HL-60/S4 (cell line): Measurements from ENCODE around the gene GRID2.

Source experiments
- in situ Hi-C: fragments of 300-500 bp; cut with MboI; formaldehyde crosslinking; loops from 2 replicates; pipeline ENCODE4 v1.14.3; 2022; ENCODE audit warnings: low sequenced_read_pairs

The GRID2 gene

DNA sequence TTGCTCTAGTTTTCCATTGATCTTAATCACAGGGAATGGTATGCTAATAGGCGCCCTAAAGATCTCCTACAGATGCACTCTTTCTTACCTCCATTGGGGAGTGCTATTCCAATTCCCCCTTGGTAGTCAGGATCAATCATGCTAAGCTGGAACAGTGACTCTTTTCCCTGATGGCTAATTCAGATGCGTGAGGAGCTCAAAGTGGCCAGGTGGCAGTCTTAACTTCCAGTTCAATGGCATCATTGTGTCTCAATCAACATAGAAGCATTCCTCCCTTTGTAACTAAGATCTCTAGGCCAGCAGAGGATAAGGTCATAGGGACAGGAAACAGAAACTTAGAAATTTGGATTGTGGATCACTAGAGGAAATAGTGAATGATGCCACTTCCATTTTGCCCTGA is 216.8 kb downstream of the GRID2 start:
- in situ Hi-C loops = no loop called here

DNA sequence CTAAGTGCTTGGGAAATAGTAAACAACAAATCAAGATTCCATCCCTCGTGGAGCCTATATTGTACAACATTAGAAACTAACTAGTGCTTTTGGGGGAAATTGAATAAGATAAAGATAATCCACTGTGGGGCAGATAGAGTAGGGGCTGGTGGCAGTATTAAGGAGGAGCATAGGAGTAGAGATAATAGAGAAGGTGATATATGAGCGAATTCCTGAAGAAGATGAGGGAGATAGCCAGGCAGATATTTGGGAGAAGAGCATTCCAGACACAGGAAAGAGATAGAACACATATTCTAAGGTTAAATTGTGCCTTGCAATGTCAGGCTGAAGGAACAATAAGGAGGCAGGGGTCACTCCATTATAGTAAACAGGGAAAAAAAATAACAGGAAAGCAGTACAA is 218.2 kb downstream of the GRID2 start:
- in situ Hi-C loops = no loop called here

DNA sequence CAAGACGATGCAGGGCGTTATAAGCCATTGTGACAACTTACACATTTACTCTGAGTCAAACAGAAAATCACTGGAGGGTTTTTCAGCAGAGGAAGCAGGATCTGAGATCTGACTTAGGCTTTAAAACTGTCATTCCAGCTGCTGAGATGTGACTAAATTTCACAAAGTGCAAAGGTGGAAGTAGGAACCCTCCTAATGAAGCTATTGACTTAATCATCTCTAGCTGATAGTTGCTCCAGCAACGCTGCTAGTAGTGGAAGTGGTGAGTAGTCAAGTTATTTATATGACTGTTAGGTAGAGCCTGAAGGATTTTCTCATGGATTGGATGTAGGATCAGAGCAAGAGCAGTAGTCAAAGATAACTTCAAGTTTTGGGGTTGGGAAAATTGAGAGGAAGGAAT is 218.6 kb downstream of the GRID2 start:
- in situ Hi-C loops = no loop called here

DNA sequence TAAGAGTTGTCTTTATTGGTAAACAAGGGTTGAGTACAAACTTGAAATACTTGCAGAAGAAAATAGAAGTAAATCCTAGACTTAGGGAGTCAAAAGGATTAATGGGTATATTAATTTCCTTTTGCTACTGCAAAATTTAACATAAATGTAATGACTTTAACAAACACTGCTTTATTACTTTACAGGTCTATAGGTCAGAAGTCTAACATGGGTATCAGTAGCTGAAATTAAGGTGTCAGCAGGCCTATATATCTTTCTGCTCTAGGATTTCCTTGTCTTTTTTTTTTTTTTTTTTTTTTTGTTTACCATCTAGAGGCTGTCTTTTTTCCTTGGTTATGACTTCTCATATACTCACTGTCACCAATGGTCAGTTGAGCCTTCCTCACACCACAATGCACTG is 220.4 kb downstream of the GRID2 start:
- in situ Hi-C loops = no loop called here

DNA sequence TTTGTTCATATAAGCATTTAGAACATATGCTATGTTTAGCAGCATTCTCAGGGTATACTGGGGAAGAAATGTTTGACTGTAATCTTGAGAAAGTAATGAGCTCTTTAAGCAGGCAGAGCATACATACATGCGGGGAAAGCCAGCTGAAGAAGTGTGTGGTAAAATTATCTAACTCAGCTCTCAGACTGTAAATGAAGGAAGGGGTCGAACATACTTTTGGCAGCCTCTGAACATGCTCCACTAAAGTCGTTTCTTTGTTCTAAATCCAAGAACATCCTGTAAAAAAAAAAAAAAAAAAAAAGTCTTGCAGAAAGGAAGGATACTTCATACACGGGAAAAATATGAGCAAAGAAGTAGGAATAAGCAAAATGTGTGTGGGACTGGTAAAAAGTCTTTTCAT is 224.8 kb downstream of the GRID2 start:
- in situ Hi-C loops = no loop called here

DNA sequence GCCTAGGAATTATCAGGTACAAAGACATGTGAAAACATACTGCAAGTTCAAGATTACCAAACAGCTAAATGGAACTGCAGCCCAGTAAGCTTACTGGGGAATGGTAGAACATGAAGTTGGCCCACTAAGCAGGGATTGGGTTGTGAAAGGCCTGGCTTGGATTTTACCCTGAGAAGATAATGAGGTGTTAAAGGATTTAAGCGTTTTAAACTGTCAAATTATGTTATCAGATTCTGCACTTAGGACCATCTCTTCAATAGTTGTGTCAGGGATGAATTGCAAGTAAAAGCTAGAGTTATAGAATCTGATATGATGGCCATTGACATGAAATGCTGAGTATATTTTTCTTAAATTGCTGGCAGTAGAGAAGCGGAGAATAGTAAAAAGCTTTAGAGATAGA is 225.7 kb downstream of the GRID2 start:
- in situ Hi-C loops = no loop called here

DNA sequence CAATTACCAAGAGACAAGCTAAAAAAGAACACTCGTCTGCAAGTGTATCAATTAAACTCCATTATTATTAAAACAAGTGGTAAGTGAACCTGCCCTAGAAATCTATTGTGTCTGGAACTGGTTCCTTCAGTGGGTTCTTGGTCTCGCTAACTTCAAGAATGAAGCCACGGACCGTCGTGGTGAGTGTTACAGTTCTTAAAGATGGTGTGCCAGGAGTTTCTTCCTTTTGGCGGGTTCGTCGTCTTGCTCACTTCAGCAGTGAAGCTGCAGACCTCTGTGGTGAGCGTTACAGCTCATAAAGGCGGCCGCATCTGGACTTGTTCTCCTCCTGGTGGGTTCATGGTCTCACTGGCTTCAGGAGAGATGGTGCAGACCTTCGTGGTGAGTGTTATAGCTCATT is 231.8 kb downstream of the GRID2 start:
- in situ Hi-C loops = no loop called here

DNA sequence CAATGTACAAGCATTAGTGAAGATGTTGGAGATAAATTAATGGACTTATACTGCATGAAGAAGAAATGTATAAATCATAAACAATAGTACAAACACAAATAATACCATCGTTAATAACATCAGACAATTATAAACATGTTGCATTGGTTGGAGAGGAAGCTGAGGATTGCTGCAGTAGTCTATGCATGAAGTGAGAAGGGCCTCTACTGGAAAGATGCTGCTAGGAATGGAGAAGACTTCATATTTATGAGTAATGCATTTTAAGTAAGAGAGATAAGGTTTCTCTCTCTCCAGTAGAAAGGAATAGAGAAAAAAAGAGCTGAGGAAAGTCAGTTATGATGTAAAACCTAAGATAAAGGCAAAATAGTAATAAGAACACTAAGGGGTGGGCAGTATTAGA is 247.8 kb downstream of the GRID2 start:
- in situ Hi-C loops = no loop called here

DNA sequence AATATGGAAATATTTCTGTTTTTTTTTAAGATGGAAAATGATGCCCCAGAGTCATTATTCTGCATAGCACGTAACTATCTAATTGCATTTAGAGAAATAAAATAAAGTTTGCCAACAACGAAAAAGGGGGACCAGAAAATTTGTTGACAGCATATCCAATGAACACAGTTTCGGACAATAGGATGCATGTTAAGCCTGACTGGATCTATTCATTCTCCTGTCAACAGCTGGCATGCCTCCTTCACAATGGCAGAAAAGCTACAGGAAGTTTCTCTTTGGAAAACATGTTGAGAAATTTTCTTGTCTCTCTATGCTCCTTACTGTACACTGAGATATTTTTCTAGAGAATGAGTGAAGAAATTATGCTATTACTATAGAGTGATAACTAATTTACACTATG is 262.5 kb downstream of the GRID2 start:
- in situ Hi-C loops = no loop called here

DNA sequence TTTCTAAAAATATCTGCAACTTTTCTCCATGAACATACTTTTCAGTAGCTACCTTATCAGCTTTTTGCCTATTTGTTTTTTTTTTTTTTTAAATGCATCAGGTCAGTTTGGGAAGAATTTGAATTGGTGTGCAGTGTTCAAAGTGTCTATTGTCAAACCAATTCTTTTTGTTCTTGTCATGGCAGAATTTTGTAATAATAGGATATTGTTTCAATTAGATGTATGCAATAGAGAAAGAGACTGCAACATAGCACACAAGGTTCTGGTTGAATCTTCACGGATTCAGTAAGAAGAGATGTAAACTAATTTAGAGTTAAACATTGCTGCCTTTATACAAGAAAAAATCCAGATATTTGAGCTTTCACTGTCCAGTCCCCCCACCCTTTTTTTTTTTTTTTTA is 277.1 kb downstream of the GRID2 start:
- in situ Hi-C loops = no loop called here

DNA sequence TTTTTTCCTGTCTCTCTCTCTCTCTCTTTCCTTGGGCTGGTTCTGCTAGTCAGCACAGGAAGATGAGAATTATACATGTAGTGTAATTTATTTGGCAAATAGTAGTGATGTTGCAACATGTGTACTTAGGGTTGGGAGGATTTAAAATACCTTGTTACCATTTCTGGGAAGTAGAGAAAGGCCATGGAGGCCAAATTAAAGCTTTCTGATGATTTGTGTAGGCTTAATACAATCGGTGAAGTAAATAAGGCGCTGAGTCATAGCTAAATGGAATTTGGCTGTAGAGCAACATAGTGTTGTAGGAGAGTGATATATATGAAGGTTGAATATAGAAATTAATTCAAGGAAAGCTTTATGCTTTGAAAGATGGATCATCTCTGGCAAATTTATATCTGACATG is 295.3 kb downstream of the GRID2 start:
- in situ Hi-C loops = no loop called here

DNA sequence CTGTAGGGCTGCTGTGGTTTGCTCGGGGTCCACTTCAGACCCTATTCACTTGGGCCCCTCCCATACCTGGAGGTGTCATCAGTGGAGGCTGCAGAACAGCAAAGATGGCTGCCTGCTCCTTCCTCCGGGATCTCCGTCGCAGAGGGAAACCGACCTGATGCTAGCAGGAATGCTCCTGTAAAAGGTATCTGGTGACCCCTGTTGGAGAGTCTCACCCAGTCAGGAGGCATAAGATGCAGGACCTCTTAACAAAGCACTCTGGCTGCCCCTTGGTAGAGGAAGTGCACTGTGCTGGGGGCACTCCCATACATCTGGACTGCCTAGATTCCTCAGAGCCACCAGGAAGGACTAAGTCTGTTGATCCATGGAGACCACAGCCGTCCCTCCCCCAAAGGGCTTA is 296.9 kb downstream of the GRID2 start:
- in situ Hi-C loops = no loop called here

DNA sequence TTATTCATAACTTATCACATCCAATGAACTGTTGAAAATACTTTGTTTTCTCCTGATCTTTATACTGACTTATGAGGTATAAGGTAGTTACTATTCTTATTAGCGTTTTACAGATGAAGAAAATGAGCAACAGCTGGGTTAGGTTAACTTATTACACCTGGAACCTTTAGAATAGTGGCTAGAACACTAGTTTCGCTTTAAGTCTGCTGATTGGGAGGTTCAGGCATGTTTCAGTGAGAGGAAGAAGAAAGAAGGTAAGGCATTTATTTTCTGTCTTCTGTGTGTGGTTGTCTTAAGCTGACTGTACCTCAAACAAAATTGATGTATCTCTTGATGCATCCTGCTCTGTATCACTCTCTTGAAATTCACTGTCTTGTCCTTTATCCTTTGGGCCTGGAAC is 302.5 kb downstream of the GRID2 start:
- in situ Hi-C loops = no loop called here

DNA sequence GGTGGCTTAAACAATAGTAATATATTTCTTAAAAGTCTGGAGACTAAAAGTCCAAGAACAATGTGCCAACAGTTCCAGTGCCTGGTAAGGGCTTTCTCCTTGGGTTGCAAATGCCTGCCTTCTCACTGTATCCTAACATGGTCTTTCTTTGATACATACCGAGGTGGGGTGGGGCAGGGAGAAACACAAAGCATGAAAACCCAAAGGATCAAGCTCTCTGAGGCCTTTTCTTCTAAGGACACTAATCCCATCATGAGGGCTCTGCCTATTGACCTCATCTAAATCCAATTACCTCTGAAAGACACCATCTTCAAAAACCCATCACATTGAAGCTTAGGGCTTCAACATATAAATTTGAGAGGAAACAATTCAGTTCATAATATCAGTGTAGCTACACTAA is 311.3 kb downstream of the GRID2 start:
- in situ Hi-C loops = no loop called here

DNA sequence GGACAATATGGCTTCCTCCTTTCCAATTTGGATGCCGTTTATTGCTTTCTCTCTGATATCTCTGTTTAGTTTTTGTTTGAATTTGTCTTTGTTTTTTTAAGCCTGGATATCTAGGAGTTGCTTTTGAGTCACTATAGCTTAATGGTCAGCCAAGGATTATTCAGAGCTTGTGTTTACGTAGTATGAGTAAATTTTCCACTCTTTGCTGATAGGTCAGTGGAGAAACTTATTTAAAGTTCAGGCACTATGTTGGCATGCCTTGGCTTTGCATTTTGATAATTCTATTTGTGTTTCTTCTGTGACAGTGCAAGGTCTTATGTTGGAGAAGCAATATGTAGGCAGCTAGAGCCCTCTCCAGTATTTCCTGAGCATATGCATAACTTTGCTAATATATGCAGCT is 315.2 kb downstream of the GRID2 start:
- in situ Hi-C loops = no loop called here

DNA sequence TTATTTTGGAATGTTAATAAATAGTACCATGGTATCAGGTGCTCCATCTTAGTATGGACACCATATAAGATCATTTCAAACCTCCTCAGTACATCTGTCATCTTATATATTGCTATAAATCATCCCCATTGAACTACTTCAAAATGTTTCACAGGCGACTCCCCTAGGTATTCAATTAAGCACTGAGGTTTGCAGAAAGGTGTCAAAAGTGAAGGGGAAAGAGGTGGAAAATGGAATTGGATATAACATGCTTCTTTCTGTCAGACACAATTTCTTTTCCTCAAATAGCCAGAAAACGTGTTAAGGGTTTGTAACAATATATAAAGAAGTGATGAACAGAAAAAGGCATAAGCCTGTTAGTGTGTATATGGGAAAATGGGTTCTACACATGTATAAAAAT is 325.5 kb downstream of the GRID2 start:
- in situ Hi-C loops = no loop called here

DNA sequence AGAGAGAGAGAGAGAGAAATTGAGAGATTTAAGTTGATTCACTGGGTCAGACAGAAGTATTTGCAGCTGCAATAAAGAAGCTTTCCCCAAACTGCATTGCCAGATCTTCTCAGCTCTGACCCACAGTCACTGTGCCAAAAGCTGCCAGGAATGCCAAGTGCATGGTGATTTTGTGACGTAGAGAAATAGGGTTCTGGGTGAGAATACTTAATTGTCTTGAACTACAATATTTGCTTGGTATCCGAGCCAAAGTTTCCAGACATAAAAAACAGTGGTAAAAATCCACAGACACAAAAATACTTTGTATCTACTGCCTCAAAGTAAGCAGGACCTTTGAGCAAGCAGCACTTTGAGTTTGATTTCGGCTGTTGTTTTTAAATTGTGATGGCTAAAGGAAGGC is 331.1 kb downstream of the GRID2 start:
- in situ Hi-C loops = no loop called here

DNA sequence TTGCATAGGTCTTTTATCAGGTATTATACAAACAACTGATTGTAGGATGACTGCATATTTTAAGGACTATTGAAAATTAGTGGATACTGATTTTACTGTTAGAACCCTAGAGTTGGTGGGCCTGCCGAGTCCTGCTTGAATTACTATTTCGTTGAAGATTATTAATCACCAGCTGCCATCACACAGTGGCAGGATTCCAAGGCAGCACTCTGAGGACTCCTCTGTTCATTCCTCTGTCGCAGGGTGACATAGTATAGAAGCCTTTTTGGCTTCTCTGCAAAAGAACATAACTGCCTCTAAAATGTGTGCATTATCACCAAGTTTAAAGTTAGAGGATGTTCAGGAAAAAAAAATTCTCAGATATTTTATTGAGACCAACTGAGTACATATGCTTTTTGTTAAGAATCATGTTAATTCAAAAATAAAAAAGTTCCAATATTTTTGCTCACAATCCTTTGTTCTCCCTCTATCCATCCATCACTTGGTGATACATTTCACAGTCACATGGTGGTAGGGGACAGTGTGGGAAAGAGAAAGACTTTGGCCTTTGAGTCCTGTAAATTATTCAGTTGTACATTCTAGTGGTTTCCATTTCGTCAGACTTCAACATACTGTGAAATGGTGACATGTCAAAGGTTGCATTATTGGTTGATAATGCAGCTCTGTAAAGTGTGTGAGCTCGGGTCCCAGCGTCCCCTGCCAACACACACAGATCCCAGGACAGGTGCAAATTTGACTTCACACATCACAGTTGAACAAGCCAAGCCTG is 332.5 kb downstream of the GRID2 start:
- in situ Hi-C loops = no loop called here

DNA sequence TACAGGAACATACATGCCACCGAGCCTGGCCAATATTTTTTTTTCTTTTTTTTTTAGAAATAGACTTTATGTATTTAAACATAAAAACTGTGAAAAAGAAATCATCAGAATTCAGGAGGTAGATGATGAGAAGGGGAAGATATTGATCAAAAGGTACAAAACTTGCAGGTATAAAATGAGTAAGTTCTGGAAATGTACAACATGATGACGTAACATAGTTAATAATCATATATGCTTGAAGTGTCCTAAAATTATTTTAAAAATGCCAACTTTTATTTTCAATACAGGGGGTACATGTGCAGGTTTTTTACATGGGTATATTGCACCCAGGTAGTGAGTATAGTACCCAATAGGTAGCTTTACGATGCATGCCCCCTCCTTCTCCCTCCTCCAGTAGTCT is 337.6 kb downstream of the GRID2 start:
- in situ Hi-C loops = no loop called here

DNA sequence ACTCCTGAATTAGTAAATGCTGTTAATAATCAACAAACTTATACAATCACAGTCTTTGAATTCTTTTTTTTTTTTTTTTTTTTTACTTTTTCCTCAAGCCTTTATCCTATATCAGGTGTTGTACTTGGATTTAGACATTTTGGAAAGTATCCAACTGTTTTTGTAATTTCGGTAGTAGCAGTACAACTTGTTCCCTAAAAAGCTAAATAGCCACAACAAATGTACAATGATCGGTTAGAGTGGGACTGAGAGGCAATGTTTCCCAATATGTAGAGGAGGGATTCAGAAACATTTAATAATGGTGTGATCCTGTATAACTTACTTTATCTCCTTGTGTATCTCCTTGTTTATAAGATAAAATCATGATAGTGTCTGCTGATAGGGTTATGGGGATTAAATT is 343.1 kb downstream of the GRID2 start:
- in situ Hi-C loops = no loop called here

DNA sequence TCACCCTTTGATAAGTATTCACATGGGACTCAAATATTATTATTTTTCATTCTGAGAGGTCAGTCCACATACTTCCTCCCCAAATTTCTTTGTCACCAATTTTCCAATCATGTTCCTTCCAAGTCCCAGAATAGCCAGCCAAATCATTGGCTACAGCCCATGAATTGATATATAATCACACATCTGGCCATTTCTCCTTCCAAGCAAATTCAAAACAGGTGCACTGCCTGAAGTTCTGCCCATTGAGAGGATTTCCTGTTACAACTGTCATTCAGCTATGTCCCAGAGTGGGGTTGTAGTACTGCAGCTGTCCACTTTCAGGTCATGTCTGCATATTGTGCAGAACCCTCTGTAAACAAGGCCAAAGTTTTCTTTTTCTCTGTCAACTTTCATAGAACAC is 347.8 kb downstream of the GRID2 start:
- in situ Hi-C loops = no loop called here

DNA sequence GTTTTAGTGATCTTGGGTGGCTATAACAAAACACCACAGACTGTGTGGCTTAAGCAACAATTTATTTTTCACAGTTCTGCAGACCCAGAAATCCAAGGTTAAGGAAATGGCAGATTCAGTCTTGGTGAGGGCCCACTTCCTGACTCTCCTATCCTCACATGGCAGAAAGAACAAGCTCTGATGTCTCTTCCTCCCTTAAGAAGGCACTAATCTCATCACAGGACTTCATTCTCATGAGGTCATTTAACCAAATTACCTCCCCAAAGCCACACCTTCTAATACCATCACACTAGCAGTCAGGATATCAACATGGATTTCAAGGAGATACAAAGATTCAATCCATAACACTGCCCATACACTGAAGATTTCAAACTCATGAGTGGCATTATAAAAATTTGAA is 350.3 kb downstream of the GRID2 start:
- in situ Hi-C loops = no loop called here

DNA sequence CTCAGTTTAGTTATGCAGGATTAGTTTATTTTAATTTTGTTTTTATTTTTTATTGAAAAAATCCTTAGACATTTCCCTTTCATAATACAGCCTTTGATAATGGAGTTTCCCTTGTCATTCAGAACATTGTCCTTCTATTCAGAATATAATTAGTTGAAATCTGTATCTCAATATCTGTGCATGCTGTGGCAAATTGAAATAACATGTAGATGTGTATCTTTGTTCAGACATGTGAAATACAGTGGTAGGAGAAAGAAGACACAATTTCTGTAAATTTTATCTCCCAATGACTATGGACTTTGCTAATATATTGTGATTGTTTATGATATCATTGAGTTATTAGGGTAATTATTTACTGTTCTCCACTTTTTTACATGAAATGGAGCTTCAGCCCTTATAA is 353.9 kb downstream of the GRID2 start:
- in situ Hi-C loops = no loop called here
